Sigmoid colon (tissue), 4 donors: ENCODE measurements around the gene LEFTY1.

Experiments
- EP300 ChIP-seq, 4 donors: sonication (generic); formaldehyde crosslinking; IDR thresholded peaks; one replicate each; pipeline ENCODE4 v1.6.1; 2017; ENCODE audit warnings: antibody characterized with exemption in 4 of 4
- POLR2A ChIP-seq, 2 donors: fragments of 450-650 bp; IDR thresholded peaks; one replicate each; pipeline ENCODE4 v1.6.1; 2016; ENCODE audit warnings: antibody characterized with exemption in 2 of 2, mild to moderate bottlenecking in 2 of 2, moderate library complexity in 2 of 2
- TF ChIP-seq, protein P1 (sequence below), 4 experiments: fragments of 450-650 bp in 3 of 4; fragments of 200-600 bp in 1 of 4; IDR thresholded peaks; one replicate each; pipeline ENCODE4 v1.5.1; 2016 to 2019; ENCODE audit warnings: antibody characterized with exemption in 4 of 4, mild to moderate bottlenecking in 3 of 4, moderate library complexity in 2 of 4

DNA sequence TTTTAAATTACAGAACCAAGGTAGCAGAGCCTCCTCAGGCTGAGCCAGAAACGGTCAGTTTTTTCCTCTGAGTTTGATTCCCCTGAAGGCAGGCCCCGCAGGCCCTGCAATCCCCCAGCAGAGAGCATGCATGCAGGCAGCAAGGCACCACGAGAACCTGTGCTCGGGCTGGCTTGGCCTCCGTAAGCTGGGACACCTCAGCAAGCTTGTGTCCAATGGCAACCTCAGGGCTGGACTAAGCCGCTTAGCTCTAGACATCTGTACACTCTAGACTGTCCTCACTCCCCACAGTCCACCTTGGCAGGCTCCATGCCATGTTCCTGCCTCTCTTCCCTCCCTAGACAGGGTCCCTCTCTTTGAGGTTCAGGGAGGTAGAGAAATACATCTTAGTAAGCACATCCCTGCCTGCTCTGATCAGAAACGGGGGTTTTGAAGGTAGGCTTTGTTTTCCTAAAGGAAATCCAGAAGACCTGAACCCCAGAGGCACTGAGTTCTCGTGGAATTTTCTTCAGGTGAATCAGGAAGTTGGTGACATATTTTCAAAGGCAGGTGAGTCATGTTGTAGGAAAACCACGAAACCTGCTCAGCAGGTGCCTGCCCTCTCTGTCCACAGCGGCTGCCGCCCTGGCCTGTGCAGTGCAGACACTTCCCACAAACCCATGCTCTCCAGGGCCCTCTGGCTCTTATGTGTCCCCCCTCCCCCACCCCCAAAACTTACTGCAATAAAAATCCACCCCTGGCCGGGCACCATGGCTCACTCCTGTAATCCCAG is 13.7 kb downstream of the LEFTY1 start:
- TF ChIP-seq EP300 (IDR thresholded peaks at IDR 0.05) (no peak), POLR2A (IDR thresholded peaks at IDR 0.05) (no peak)
- TF ChIP-seq, protein P1, sequence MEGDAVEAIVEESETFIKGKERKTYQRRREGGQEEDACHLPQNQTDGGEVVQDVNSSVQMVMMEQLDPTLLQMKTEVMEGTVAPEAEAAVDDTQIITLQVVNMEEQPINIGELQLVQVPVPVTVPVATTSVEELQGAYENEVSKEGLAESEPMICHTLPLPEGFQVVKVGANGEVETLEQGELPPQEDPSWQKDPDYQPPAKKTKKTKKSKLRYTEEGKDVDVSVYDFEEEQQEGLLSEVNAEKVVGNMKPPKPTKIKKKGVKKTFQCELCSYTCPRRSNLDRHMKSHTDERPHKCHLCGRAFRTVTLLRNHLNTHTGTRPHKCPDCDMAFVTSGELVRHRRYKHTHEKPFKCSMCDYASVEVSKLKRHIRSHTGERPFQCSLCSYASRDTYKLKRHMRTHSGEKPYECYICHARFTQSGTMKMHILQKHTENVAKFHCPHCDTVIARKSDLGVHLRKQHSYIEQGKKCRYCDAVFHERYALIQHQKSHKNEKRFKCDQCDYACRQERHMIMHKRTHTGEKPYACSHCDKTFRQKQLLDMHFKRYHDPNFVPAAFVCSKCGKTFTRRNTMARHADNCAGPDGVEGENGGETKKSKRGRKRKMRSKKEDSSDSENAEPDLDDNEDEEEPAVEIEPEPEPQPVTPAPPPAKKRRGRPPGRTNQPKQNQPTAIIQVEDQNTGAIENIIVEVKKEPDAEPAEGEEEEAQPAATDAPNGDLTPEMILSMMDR (IDR thresholded peaks at IDR 0.05): no peak
